Lower leg skin (tissue), 4 donors: ENCODE measurements around the gene EIF4E. TPM values are rescaled to one million over a fixed set of nuclear protein-coding genes. Genes with fewer than 3 reads are reported as not detected.

Experiments used
- DNase-seq, 2 donors: peaks; one replicate each; pipeline ENCODE4 v3.0.0-alpha.2; 2019; ENCODE audit warnings: low spot score in 2 of 2
- H3K4me3 ChIP-seq: fragments of 200-600 bp; sonication (generic); 2 replicates; pipeline ENCODE4 v1.5.1; 2017; ENCODE audit warnings: mild to moderate bottlenecking, low read depth; ENCODE audit not compliant: poor library complexity, severe bottlenecking
- POLR2A ChIP-seq, 2 donors: fragments of 450-650 bp; IDR thresholded peaks; one replicate each; pipeline ENCODE4 v1.6.1; 2016 to 2017; ENCODE audit warnings: antibody characterized with exemption in 2 of 2, mild to moderate bottlenecking in 1 of 2, moderate library complexity in 1 of 2
- WGBS, 2 donors: methylation state at CpG; one replicate each; pipeline ENCODE4 v1.1.5; 2018; 5-methylcytosine and 5-hydroxymethylcytosine counted together
- intact Hi-C: fragments of 100-400 bp; cut with DNase I; formaldehyde crosslinking; loops from one replicate; pipeline ENCODE4 v1.15.0; 2023; ENCODE audit warnings: low total_unique reads
- total RNA-seq, 4 donors: library from RNA; depleted of rRNA; stranded (reverse); fragments of >200 nt; gene quantifications; one replicate each; pipeline ENCODE4 v1.1.0, GENCODE V29; 2016
- TF ChIP-seq, protein P1 (sequence below), 3 donors: fragments of 450-650 bp; IDR thresholded peaks; one replicate each; pipeline ENCODE4 v1.5.1; 2016; ENCODE audit warnings: antibody characterized with exemption in 3 of 3, mild to moderate bottlenecking in 3 of 3, moderate library complexity in 2 of 3

EIF4E gene
- total RNA-seq, 4 donors from 2014 or later = 41.9 to 76.5 (median 61.5) TPM

DNA sequence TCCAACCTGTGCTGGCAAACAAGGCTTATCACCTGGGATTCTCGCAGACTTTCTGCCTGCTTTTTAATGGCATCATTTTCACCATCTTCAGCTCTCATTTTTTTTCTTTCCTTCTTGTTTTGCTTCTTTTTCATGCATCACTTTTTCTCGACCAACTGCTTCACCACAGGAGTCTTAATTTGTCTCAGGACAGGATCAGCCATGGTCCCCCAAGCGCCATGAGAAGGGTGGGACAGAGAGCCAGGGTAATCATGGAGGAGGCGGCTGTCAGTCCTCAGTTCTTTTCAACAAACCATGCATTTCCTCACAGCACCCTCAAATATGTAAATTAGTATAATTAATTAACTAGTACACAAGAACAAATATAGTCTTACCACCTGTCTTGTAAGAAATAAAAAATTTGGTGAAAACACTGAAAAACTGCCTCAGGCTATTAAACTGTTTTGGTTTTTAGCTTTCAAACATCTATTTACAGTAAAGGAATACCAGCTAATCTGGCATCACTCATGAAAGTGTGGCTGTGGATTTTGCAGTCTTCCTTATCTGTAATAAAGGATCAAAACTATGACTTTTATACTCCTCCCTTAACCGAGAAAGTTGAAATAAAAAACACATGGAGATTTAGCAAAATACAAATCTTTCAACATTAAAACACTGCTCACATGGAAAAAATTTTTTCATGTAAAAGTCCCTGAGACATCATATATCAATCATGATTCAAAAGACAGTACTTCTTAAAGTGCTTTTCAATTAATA is 19.1 kb downstream of the EIF4E start:
- DNase-seq = no peak
- no peak for TF ChIP-seq POLR2A (IDR thresholded peaks at IDR 0.05)
- TF ChIP-seq, protein P1, sequence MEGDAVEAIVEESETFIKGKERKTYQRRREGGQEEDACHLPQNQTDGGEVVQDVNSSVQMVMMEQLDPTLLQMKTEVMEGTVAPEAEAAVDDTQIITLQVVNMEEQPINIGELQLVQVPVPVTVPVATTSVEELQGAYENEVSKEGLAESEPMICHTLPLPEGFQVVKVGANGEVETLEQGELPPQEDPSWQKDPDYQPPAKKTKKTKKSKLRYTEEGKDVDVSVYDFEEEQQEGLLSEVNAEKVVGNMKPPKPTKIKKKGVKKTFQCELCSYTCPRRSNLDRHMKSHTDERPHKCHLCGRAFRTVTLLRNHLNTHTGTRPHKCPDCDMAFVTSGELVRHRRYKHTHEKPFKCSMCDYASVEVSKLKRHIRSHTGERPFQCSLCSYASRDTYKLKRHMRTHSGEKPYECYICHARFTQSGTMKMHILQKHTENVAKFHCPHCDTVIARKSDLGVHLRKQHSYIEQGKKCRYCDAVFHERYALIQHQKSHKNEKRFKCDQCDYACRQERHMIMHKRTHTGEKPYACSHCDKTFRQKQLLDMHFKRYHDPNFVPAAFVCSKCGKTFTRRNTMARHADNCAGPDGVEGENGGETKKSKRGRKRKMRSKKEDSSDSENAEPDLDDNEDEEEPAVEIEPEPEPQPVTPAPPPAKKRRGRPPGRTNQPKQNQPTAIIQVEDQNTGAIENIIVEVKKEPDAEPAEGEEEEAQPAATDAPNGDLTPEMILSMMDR (IDR thresholded peaks at IDR 0.05) = no peak
- WGBS, 2 donors = 49 to 52% methylated on average over 5 of the region's 5 CpGs
- H3K4me3 ChIP-seq = no peak overlapping the region
- intact Hi-C loops = no loop called here

DNA sequence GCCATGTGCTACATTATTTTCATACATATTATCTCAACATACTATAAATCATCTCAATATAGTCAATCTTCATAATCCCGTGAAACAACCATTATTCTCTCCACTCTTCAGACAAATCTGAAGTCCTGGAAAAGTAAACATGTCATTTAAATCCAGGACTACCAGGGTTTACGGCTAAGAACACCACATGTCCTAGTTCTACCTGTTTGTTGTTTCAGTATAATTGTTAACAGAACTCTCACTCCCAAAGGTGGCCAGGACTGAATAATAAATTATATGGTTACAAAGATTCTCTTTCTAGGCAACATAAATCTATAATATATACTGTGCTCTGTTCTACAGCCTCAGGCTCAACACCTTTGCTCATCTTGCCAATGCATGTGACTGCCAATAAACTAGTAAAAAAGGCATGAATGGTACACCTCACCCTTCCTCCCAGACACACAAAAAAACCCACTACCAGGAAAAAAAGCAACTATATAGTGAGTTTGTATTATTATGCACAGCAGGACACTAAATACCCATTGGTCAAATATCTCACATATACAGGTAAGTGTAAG is 20.1 kb downstream of the EIF4E start:
- intact Hi-C loops = no loop called here
- no peak for TF ChIP-seq POLR2A (IDR thresholded peaks at IDR 0.05)
- TF ChIP-seq, protein P1 (IDR thresholded peaks at IDR 0.05) = no peak
- no peak for DNase-seq
- no peak overlapping the region for H3K4me3 ChIP-seq
- WGBS, 2 donors = 52 to 56% methylated on average over 2 of the region's 2 CpGs

DNA sequence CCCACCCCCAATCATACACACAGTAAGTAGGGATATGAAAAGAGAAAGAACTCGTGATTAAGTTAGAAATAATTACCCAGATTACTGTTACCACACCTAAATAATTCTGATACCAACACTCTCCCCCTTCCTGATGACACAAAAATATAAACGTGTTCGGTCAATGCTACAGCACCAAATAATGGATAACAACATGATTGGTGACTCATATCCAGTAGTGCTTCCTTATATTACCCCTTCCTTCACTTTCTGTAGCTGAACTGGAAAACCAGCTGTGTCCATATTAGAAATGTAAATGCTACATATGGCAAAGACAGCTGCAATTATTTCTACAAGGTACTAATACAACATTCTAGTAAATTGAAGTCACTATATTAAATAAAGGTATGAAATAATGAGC is 20.8 kb downstream of the EIF4E start:
- DNase-seq = no peak
- WGBS, 2 donors = 44 to 54% methylated on average over 3 of the region's 3 CpGs
- no peak overlapping the region for H3K4me3 ChIP-seq
- TF ChIP-seq POLR2A (IDR thresholded peaks at IDR 0.05) = no peak
- intact Hi-C loops = no loop called here

DNA sequence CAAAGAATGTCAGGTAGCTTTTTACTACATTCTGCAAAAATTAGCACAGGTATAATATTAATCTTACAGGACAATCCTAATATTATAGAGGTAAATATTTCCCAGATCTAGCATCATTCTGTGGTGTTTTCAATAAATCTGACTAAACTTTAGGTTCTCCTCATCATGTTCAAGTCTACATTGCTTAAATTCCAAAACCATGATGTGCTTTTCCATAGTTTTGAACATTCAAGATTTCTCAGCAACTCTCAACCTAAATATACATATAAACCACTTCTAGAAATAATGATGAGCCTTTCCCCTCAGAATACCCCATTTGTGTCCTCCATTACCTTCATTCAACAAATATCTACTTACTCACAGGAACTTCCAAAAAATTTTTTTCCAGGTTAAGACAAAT is 23.1 kb downstream of the EIF4E start:
- no peak for TF ChIP-seq POLR2A (IDR thresholded peaks at IDR 0.05)
- TF ChIP-seq, protein P1 (IDR thresholded peaks at IDR 0.05) = no peak
- intact Hi-C loops = no loop called here
- DNase-seq = no peak
- H3K4me3 ChIP-seq = no peak overlapping the region

DNA sequence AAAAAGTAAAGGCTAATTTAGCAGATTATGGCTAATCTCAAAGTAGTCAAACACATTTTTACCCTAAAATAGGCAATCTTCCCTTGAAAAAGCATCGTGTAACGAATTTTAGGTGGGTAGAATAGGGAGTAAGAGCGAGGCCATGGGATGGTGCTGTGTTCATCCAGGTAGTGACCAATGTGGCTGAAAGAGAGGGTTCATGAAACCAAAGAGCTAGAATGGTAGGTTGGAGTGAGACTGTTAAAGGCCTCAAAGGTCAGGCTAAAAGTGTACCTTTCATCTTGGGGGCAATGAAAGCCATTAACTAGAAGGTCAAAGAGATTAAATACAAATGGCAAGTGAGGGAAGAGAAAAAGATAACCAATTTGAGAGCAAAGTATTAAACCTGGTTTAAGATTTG is 23.6 kb downstream of the EIF4E start:
- no peak for TF ChIP-seq POLR2A (IDR thresholded peaks at IDR 0.05)
- TF ChIP-seq, protein P1 (IDR thresholded peaks at IDR 0.05) = no peak
- 95% methylated on average over 3 of the region's 3 CpGs for WGBS, 2 donors
- no peak overlapping the region for H3K4me3 ChIP-seq
- intact Hi-C loops = no loop called here
- no peak for DNase-seq

DNA sequence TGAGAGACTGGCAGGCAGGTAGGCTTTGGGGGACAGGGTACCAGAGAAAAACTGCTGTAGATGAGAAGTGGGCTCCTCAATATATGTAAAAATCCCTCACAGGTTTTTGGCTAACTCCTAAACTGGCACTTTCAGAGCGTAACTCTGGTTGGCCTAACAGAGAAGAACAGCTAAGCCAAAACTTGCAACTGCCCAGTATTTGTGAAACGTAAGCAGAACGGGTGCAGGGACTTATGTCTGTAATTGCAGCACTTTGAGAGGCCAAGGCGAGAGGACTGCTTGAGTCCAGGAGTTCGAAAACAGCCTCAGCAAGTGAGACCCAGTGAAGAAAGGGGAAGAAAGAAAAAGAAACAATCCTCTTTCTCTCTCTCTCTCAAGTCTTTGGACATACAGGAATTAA is 25.0 kb downstream of the EIF4E start:
- H3K4me3 ChIP-seq = no peak overlapping the region
- TF ChIP-seq, protein P1 (IDR thresholded peaks at IDR 0.05) = no peak
- DNase-seq = no peak
- 87% methylated on average over 5 of the region's 5 CpGs for whole genome bisulfite sequencing, 2 donors
- intact Hi-C loops = no loop called here
